Activated CD8-positive, alpha-beta memory T cell treated with anti-CD3 and anti-CD28 coated beads, Interleukin-2, amount 50 U/mL, for 1 hour (primary cell): ENCODE results near the gene TTI1.

Source experiments
- DNase-seq: peaks from one replicate; pipeline ENCODE4 v3.0.0-alpha.2; 2020; ENCODE audit errors: extremely low read depth

TTI1 gene

DNA sequence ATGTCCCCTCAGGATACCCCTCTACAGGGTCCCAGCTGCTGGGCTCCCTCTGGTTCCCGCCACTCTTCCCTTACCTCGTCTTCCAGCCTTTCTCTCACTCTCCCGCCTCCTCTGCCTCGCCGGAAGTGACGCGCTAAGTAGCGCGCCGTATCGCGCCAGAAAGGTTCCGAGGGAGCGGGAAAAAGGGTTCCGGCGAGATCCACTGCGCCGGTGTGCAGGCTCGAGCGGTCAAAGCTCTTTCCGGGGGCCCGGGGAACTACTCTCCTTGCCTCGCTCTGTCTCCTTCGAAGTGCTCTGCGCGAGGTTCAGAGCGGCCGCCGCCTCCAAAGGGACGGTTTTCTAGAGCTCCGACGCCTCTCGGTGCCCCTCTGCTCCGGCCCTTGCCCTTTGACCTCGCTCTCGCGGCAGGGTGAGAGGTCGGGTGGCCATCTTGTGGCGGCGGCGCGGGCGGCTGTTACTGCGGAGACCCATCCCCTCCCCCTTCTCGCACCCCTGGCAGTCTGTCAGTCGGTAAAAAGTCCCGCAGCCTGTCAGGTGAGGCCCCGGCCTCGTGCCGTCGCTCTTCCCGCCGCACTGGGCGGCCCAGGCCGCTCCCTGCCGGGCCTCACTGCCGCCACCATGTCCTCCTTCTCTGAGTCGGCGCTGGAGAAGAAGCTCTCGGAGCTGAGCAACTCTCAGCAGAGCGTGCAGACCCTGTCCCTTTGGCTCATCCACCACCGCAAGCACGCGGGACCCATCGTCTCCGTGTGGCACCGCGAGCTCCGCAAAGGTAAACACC is at the start of gene TTI1, which contains the start of gene RPRD1B:
Gene TTI1 (minus strand): TSS at position 127 of the 778 bp plus-strand sequence. CDS start 19,640 bp downstream, outside the sequence.
Gene RPRD1B (plus strand): TSS at position 417 of the 778 bp plus-strand sequence. CDS start 202 bp downstream, at position 619.
- DNase-seq = peak; percentile 53

DNA sequence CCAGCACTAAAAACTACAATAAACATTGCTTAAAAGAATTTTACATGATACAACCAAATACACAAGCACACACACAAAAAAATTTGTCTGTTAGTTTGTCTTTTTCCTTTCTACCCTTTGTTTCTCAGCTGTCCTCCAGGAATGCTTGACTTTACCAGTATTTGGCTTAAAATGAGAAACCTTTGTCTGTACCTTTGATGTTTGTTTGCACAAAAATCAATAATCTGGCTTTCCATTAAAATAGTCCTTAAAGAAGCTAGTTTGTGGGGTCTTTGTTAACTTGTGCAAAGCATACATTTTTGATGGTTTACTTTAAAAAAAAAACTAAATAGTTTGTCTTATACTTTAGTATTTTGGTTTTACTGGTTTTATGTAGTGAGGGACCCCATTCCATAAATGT is 49.6 kb upstream of the TTI1 start:
- DNase-seq = no peak

DNA sequence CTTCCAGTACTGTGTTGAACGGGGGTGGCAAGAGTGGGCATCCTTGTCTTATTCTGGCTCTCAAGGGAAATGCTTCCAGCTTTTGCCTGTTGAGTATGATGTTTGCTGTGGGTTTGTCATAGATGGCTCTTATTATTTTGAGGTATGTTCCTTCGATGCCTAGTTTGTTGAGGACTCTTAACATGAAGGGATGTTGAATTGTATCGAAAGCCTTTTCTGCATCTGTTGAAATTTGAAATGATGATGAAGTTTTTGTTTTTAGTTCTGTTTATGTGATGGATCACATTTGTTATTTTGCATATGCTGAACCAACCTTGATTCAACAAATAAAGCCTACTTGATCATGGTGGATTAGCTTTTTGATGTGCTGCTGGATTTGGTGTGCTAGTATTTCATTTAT is 48.3 kb upstream of the TTI1 start:
- DNase-seq = no peak

DNA sequence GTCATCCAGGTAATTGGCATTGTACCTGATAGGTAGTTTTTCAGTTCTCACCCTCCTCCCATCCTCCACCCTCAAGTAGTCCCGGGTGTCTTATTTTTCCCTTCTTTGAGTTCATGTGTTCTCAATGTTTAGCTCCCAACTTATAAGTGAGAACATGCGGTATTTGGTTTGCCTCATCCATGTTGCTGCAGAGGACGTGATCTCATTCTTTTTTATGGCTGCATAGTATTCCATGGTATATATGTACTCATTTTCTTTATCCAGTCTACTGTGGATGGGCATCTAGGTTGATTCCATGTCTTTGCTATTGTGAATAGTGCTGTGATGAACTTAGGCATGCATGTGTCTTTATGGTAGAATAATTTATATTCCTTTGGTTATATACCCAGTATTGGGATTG is 46.1 kb upstream of the TTI1 start:
- DNase-seq = no peak

DNA sequence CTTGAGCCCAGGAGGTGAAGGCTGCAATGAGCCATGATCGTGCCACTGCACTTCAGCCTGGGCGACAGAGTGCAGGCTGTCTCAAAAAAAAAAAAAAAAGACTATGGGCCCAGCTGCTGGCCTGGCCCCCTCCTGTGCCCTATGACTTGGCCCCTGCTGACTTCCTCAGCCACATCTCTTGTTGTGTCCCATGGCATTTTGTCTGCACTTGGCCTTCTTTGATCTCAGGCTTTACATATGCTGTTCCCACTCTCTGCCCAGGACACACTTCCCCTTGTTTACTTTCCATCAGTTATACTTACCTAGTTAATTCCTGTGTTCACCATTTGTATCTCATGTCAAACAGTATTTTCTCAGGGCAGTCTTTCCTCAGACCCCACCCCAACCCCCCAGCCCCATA is 44.8 kb upstream of the TTI1 start:
- DNase-seq = no peak

DNA sequence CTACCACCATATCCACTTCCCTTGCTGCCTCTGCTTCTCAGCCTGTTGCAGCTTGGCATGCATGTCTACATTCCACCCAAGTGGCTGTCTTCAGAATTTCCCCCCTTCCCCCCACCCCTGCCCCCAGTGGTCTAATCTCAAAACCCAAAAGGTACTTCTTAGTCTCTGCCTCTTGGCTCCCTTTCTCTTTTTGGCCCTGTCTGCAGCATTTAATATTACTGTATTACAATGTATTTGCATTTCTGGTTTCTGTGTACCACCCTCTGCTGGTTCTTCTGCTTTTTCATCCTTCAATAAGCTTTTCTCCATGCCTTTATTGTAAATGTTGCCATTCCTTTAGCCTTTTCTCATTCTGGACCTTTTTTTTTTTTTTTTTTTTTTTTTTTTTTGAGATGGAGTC is 43.3 kb upstream of the TTI1 start:
- no peak for DNase-seq

DNA sequence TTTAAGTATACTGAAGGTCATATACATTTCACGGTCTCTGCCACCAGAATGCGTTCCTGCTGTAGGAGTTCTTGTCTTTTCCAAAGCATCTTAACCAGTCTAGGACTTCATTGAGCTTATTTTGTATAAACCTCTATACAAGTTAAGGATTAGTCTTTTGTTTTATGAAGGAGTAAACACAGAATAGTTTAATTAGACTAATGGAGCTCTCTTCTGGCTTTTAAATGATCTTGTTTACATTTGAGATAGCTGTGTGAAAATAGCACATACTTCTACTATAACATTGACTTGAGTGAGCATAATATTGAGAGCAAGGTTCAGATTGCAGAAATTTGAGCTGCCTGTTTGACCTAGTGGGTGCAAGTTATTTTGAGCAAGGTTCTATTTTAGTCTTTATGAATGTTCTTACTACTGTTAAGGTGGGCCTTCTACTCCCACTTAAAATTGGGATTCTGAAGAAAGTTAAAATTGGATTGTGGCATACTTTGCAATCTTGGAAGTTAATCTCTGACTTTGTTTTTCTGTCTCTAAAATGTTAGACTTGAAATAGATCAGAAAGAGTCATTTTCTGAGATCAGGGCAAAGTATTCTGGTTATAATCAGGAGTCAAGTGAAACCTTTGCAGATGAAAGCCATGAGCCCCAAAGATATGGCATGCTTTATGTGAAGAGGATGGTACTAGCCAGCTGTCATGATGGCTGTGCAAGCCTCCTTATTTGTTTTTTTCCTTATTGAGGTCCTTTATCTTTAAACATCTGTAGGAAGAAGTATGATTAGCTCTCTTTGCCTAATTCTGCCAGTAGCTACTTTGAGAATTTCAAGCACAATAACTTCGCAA is 42.1 kb upstream of the TTI1 start:
- DNase-seq = no peak

DNA sequence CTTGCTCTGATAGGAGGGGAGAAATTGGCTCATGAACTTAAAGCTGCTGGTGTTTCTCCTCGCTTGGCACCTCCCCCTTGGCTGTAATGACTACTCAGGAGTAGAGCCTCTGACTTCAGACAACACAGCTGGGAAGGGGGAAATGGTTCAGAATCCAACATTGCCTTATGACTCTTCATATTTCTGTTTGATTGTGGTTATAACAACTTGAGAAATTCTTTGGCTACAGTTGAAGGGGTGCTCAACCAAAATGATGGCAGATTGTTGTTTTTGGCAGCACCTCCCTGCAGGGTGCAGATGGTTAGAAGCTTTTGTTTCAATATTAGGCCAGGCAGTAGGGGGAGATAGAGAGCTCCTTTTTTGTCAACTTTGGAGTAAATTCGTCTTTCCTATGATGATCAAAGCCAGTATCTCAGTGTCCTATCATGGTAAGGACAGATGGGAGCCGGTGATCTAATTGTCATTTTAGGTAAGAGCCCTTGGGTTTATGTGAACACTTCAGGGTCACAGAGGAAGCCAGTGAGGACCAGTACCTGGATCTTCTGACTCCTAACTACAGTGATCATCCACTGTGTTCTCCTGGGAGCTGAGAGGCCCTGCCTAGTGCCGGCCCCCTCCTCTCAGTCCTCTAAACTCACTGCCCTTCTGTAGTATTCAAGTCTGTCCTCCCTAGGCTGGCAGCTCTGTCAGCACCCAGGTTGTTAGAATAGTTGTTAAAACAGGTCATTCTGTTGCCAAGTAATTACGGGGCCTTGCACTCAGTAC is 40.2 kb upstream of the TTI1 start:
- DNase-seq = no peak

DNA sequence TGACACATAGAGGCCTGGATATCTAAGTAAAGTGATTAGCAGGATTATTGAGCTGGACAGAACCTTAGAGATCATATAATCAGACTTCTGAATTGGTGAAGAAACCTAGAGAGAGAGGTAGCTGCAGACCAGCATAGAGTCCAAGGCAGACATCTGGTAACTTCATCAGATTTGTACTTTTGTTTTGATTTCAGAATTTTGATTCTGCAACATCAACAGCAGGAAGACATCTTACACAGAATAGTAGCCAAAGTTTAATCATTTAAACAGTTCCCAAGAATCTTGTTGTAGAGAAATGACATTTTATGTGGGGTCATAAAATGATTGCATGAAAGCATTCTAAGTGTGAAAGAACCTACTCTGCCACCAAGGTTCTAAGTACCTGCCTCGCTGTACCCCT is 39.6 kb upstream of the TTI1 start:
- no peak for DNase-seq

DNA sequence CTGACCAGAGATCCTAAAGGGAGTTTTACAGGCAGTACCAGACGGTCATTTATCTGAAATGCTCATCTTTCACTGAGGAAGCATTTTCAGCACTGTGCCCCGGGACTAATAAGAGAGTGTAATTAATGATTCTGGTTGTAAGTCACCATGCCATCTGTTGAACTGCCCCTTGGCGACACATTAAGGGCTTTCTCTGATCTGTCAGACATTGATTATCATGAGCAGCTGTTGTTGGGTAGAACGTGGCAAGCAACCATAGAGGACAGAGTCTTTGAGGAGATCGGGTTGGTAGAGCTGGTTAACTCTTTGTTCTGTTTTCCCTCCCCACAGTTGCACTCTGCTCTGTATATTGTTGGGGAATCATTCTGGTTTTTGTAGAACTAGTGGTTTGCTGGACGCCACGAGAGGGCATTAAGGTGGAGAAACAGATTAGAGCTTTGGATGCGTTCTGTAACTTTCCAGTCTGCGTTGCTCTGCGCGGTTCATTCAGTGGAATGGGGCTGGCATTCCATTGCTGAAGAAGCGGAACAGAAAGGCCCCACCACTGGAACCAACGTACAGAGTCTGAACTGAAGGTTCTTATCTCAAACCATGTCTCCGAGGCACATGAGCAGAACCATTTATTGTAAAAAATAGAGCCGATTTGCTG is 34.6 kb upstream of the TTI1 start:
- DNase-seq = no peak

DNA sequence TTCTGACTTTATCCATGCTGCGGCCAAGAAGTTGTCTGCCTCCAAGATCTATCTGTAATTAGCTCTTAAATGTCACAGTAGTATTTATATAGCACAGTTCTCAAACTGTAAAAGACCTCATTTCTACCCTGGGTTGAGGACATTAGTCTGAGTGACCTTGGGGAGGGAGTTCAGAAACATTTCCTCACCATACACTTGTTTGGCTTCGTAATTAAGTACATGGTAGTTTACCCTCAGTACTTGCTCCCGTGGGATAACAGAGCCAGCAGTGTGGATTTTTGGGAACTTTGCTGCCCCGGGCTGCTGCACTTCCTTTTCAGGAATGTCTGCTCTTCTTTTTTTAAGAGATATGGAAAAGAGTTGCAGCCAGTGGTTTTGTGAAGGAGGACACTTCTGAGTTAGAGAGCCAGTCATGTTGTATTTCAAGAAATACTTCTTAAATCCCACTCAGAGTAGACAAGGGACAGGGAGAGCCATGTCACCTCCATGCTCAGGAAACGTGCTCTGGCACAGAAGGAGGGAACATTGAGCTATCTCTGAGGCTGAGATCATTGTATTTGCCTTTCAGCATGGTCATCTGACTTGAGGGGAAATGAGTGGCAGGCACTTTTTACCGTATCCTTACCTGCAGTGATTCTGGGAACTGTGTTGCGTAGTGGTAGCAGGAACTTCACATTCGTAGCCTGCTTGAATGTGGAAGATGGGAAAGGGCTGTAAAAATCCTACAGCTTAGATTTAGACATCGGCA is 33.9 kb upstream of the TTI1 start:
- DNase-seq = no peak

DNA sequence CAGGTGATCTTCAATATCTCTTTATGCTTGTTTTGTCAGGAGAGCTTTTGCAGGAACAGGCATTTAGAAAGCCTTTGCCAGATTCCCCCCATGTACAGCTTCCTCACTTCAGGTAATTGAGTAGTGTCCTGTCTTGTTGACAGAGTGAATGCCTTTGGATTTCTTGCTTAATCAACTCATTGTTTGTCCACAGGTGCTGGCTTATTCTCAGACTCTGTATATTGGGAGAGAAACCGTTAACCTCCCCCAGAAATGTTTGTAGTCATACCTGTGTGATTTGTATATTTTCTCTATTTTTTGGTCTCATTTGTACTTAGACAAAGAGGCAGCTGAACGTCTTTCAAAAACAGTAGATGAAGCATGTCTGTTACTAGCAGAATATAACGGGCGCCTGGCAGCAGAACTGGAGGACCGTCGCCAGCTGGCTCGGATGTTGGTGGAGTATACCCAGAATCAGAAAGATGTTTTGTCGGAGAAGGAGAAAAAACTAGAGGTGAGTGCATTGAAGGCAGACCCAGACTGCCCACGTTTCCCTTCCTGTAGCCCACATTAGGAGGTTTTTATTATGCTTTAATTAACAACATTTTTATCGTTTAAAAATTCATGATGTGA is 32.6 kb upstream of the TTI1 start:
- DNase-seq = no peak

DNA sequence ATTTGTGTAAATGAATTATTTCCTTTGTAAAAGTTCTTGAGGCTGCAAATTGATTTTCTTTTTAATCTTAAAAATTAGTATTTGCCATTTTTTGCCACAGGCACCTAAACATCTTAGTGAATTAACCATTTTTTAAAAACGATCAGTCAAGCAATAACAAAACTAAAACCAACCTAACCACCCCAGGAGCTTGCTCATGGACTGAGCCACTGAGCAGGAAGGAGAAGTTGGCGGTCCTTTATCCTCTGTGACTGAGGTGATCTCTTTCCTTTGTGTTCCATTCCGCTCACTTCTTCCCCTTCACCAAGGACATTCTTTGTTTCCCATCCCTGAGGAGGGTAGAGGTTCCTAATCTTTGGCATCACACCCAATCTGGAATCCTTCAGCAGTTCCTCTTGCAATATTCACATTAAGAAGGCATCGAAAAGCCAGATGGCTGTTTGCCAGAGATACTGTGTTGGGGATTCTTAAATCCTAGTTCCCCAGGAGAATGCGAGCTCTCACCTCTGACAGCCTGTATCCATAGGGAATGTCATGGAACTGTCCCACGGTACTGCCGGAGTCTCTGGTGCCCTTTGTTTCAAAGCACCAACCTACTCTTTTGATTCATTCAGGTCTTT is 30.8 kb upstream of the TTI1 start:
- no peak for DNase-seq

DNA sequence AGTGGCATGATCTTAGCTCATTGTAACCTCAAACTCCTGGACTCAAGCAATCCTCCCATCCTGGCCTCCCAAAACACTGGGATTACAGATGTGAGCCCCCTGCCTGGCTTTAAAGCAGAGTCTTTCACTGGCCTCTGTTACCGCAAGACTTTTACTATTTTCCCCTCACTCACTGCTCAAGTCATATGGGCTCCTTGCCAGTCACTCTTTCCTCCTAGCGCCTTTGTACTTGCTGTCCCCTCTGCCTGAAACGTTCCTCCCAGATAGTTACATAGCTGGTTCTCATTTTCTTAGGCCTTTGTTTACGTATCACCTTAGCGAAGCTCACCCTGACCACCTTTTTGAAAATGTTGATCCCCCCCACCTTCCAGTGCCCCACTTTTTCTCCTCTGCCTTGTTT is 29.6 kb upstream of the TTI1 start:
- no peak for DNase-seq

DNA sequence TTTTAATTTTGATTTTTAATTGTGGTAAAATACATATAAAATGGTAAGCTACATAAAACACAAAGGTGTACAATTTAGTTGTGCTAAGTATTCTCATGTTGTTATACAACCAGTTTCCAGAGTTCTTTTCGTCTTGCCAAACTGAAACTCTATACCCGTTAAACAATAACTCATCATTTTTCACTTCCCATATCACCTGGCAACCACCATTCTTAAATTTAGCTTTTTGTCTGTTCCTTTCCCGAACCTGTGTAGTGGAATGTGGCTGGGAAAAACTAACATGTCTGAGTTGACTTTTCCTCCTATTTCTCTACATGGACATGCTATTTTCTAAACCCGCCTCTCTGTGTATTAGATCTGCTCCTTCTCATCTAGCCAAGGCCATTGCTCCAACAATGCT is 27.9 kb upstream of the TTI1 start:
- DNase-seq = no peak

DNA sequence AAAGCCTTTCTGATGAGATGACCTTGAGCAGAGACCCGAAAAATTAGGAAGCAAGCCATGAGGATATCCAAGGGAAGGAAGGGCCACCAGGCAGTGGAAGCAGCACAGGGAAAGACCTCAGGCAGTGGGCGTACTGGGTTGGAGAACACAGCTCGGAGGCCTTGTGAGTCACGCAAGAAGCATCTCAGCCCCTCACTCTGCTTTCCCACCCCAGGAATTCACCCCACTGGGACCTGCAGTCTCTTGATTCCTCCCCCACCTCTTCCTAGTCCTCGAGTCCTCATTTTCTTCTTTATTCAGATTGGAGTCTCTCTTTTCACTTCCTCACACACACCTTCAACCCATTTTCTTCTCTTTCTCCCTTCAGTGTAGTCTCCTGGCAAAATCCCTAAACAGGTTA is 27.3 kb upstream of the TTI1 start:
- DNase-seq = no peak

DNA sequence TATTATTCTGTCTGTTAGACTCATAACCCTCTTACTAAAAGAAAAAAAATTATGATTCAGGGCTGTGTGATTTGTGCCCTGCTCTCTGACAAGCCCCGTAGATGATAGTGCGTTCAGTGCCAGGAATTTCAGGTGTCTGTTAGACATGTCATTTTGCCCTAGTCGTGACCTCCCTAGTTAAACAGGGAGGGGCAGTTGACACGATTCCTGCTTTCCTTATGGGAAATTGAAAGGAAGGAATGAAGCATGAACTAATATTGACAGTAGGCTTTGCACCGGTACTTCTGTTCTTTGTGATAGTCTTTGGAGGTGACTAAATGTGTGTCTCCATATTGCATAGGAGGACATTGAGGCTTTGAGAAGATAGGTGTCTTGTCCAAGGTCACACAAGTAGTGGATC is 26.6 kb upstream of the TTI1 start:
- DNase-seq = no peak

DNA sequence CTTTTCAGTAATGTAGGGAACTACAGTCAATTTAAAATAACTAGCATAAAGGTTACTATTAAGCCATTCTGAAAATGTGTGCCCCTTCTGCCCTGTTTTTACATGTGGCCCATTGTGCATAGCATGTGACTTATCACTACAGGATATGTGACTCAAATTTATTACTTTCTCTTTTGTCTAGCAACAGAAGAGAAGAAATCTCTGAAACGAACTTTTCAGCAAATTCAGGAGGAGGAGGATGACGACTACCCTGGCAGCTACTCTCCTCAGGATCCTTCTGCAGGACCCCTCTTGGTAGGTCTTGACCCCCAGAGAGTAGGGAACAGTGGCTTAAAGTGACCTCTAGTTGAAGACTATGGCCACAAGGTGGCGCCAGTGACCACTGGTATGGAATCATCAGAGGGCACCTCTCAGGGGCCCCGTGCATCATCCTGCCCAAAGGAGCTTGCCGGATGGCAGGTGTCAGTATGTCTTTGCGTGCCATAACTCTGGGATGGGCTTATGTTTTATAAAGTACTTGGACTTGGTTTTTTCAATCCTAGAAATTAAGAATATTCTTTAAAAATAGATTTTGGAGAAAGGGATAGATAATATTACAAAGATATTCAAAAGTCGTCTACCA is 24.2 kb upstream of the TTI1 start:
- DNase-seq = peak; percentile 38

DNA sequence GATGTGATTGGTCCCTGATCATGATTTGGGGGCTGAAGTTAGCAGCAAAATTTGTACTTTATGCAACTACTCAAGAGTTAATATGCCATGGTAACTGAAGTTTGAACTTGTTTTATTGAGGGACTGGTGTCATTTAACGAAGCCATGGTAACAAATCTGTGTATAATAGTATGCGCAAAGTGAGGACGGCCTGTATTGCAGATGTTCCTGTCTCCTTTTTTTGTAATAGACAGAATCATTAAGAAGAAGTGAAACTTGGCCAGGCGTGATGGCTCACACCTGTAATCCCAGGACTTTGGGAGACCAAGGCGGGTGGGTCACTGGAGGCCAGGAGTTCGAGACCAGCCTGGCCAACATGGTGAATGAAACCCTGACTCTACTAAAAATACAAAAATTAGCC is 22.6 kb upstream of the TTI1 start:
- no peak for DNase-seq

DNA sequence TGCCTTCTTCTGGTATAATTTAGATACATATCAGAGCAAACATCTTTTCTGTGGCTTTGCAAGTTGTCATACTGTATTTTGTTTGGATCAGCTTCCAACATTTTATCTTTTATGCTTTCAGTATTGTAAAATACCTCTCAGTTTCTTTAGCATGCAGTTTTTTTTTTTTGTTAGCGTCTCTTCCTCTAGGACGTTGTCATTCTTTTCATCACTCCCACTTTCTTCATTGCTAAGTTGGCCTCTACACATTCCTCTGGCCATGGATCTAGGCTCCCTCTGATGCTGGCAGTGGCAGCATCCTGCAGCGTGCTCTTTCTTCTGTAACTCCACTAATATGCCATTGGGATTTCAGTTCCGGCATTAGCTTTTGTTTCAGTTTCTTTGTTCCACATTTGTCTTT is 22.0 kb upstream of the TTI1 start:
- DNase-seq = no peak
